GM19023 (cell line): Measurements from ENCODE around the gene CXCR4.
A peak's percentile ranks its signal among the peaks of the same experiment; 100 is the strongest.

Source experiments
- ATAC-seq: cut with Tn5 transposase; IDR thresholded peaks from one replicate; pipeline ENCODE4 v1.9.1; 2021; ENCODE audit warnings: mild to moderate bottlenecking, moderate library complexity; ENCODE audit not compliant: unreplicated experiment

Gene CXCR4

DNA sequence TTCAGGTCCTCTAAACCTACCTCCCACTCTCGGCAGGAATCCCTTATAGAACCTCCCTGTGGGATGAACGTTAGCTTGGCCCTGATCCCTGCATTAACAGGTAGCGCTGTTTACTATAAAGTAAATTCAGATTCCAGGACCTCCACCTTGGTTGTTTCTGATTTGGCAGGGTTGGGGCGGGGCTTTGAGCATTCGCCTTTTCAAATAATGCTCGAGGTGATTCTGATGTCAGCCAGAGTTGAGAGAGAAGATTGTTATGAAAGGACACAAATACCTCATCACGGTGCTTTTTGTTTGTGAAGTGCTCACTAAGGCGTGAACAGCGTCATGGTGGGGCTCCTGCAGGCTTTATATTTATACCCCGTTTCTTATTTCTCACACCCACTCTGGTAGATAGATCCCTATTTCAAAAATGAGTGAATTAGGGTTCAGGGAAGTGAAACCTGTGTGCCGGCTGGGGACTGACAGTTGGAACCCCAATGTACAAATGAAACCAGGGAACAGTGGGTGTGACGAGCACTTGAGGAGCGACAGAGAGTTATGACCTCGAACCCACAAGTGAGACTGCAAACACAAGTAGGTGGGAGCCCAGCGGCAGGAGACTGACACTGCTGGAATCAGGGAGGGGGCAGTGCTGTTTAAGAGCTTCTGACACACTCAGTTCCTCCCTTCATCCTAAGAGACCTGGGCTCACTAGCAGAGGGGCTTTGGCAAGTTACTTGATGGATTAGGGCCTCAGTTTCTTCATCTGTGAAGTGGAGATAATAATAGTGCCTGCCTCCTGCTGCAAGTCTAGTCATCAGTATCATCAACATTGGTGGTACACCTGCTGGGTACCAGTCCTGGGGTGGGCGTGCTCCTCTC is 14.2 kb upstream of the CXCR4 start:
- peak; percentile 72 for ATAC-seq

DNA sequence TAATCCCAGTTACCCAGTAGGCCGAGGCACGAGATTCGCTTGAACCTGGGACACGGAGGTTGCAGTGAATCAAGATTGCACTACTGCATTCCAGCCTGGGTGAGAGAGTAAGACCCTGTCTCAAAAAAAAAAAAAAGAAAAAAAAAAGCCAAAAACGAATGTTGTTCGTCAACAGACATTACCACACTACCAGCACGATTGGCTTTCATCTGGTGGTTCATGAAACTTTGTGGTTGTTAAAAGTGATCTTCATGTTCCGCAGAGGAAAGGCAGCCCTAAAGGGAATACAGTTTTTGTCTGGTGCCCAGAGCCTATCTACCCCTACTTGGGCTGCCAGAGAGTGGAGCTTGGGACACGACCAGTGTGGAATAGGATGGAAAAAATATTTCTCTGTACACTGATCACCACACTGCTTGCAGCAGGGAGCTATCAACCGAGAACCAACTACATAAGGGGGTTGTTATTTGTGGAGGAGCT is 13.6 kb upstream of the CXCR4 start:
- ATAC-seq, result peak; percentile 3

DNA sequence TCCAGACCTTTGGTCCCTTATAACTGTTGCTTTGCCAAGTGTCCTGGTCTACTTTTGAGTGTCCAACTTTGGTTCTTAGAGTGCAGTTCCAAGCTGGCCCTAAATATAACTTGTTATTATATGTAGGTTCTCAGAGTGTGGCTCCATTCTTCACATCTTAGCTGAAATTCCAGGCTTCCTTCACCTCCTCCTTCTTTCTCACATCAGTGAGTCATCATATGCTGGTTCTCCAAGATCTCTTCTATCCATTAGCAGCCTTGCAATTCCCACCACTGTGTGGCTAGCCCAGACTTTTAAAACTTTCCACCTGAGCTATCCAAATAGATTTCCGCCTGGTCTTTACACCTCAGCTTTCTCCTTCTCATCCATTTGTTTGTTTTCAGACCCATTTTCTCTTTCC is 12.6 kb upstream of the CXCR4 start:
- no peak for ATAC-seq

DNA sequence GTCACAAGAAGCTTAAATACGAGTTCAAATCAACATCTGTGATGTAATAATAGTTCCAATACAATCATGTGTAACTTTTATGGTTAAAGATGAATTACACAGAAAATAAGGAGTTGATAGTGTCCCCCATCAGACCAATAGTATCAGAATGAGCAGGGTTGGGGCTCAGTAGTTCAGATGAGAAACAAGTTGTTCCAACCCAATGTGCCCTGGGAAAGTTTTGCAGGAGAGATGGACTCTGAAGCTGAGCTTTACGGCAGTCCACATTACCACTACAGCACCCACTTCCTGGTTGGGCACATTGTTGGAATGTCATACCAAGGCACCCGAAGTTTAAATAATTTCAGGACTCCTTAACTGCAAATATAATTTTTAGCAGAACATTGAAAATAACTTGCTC is 12.1 kb upstream of the CXCR4 start:
- ATAC-seq, result no peak

DNA sequence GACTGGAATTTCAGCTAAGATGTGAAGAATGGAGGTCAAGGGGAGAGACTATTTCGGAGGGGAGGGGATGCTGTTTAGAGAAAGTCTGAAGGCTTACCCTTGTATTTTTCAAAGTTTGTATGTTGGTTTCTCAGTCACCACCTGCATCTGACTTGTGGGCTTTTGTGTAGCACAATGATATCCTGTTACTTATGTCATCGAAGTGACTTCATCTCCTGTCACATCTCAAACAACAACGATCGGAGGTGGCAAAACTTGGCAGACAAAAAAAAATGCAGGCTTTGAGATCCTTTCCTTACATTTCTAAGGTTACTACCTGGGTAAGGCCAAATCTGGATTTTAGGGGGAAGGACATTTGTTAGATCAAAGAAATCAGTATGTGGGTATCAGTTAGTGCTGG is 11.7 kb upstream of the CXCR4 start:
- ATAC-seq, result no peak

DNA sequence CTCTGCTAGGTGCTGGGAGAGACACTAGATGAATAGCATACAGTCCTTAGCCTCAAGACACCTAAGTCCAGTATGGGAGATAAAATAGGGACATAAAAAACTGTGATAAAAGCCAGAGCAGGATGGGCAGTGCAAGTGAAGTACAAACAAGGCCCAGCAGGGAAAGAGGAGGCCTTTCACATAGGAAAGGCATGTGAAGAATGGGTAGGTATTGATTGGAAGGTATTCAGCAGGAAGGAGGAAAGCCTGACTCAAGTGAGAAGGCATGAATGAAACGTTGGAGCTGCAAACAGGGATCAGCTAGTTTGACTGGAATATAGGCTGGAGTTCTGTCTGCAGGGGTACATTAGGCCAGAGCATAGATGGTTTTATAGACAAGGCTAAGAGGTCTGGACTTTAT is 11.0 kb upstream of the CXCR4 start:
- no peak for ATAC-seq

DNA sequence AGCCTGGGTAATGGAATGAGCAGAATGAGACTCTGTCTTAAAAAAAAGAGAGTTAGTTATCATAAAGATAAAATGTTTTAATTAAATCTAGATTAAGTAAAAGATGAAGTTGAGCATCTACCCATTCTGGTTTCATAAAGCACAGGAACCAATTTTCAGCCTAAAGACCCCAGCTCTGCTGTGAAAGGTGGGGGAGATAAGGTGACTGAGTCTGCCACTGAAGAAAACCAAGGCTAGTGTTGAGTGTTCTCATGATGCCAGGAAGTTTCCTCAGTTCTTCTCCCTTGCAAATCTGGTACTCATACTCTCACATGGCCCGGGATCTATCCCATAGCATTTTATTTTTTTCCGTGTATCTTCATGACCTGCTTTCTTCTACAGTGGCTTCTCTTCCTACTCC is 10.4 kb upstream of the CXCR4 start:
- no peak for ATAC-seq

DNA sequence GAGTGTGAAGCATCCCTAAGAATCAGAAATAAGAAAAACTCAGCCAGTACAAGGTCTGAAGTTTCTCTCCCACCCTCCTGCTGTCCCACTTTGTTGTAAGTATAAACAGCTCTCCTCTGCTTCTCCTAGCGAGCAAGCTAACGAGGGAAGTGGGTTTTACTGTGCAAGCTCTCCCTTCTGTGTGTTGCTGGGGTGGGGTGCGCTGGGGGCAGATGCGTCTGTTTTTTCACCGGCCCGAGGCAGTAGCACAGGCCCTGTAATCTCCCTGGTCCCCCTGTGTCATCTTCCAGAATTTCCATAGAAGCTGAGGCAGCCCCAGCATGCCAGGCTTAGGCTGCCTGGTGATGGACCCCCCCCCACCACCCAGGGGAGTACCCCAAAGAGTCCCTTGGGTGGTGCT is 9.4 kb upstream of the CXCR4 start:
- ATAC-seq, result no peak

DNA sequence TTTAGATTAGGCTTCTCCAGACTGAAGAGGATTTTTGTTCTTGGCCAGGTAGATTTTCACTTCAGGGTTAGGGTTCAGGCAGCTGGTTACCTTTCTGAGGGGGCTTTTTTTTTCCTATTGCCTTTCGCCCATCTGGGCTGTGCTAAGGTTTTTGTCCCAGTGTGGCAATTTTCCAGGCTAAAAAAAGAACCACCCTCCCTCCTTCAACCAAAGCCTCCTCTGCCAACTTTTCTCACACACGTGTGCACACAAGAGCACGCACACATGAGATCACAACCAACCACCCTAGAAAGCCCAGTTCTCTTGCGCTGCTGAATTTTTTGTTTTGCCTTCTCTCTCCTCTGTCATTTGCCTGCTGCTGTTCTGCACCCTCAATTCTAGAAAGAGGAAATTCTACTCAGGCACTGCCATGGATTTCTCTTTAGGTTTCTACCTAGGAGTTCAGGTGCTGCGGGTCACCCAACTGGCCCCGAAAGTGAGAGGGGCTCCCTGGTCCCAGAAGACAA is 8.5 kb upstream of the CXCR4 start:
- no peak for ATAC-seq

DNA sequence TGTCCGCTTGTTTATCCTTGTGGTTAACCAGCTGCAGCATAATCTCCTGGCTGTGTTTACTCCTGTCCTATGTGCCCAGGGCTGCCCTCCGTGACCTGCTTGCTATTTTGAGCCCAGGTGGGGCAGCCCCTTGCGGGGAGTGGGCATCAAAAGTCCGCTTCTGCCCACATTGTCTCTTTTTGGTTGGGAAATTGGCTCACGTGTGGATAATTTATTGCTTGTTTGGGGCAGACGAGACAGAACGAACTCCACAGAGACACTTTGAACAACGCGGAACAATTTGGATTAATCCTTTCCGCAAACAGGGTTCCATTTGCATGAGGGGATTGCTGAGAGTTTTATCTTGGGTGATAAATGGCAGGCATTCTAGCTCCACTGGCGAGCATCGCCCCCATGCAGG is 8.1 kb upstream of the CXCR4 start:
- ATAC-seq, result no peak

DNA sequence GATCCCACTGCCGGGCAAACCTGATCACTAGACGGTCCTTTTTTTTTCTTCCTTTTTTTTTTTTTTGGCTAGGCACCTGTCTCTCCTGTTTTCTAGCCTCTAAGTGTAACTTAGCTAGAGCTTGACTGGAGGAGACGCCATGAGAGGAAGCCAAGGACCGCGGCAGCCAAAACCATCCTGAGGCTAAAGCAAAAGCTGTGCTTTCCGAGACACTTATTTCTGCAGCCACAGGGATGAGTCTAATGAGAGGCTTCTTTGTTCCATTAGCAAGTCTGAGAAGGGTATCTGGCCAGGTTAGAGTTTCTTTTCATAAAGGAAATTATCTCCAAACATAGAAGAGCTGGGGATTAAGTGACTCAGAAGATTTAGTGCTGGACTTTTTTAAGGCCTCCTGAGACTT is 7.3 kb upstream of the CXCR4 start:
- no peak for ATAC-seq

DNA sequence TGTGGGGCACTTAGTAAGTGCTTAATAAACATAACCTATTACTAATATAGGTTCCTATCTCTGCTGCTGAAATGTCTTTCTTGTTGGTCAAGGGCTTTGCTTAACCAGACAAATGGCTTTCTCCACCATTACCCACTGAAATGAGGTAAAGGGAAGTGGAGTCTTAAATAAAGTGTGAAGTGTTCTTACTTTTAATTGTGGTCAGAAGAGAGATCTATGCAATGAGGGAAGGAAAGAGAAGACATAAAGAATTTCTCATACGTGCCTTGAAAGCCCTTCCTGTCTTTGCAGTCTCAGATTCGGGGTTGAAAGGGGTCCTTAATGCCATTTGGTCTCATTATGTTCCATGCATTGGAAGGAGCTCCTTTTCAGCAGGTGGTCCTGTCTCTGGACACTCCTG is 6.9 kb upstream of the CXCR4 start:
- no peak for ATAC-seq

DNA sequence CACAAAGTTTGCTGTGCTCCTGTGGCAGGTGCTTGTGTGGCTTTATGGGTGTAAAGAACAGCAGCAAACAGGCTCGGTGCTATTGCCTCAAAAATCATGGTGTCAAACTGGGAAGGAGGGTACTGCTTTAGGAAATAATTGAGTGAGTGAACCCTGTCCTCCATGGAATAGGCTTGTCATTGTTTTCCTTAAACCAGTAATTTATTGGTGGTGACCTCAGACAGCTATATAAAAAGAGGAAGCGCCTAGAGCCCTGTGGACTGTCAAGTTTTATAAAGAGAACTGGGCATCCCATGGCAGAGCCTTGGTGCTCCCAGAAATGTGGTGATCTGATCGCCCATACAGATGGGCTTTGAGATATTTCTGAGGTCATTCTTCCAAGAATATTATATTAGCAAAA is 4.7 kb upstream of the CXCR4 start:
- no peak for ATAC-seq

DNA sequence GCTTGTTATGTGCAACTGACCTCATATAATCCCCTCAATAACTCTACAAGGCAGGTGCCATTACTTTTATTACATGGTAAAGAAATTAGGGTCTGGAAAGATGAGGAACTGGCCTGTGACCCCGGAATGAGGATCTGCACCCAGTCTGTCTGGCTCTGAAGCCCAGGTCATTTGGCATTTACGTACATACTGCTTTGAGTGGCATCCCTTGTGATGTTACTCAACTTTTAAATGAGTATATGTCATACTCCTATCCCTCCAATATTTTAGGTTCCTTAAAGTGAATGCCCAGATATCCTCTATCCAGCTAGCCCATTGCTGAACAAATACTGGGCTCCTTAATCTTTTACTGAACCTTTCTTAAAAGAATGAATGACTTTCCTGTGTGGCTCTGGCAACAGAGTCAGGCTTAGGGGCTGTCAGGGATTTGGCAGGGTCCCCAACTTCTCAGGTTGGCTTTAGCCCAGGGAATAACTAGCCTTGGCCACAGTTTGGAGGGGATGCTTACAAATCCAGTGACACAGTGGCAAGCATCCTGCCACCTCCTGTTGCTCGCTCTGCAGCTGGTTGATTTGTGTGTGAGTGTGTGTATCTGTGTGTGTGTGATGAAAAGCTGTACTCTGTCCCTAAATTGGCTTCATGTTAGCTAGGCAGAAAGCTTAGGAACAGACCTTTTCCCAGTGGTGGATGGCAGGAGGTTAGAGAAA is 3.4 kb upstream of the CXCR4 start:
- no peak for ATAC-seq

DNA sequence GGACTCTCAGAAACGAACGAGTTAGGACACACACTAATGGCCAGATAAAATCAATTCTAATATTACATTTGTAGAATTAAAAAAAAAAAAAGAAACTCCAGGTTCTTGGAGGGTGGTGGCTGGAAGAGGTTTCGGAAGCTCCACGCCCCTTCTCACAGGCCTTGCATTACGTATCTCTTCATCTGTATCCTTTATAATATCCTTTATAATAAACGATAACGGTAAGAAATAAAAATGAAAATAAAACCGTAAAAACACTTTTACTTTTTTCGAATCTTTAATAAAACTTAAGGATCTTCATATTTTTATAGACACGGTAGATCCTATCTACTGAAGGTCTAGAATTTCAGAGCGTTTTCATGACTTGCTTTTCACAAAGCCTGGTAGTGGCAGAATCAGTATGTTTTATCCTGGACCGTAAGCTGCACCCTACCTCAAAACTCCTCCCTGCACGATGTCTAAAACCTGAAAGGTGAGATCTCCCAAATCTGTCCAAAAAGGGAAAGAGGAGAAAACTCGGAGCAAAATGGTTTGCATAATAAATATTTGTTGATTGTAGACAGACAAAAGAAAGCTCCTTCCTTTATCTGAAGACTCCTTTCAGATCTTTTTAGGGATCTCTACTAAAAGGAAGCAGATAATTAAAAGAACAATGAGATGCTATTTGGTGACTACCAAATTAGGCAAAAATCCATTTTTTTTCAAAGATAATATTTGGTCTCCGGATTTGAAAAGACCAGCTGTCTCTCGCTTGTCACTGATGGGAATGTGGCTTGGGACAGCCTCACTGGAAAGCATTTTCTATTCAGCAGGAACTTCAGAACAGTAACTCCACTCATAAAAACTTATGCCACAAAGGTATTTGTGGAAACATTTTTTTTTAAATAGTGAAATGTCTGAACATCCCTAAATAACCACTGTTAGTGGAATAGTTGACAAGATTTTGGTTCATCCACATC is 2.0 kb upstream of the CXCR4 start:
- ATAC-seq, result no peak

DNA sequence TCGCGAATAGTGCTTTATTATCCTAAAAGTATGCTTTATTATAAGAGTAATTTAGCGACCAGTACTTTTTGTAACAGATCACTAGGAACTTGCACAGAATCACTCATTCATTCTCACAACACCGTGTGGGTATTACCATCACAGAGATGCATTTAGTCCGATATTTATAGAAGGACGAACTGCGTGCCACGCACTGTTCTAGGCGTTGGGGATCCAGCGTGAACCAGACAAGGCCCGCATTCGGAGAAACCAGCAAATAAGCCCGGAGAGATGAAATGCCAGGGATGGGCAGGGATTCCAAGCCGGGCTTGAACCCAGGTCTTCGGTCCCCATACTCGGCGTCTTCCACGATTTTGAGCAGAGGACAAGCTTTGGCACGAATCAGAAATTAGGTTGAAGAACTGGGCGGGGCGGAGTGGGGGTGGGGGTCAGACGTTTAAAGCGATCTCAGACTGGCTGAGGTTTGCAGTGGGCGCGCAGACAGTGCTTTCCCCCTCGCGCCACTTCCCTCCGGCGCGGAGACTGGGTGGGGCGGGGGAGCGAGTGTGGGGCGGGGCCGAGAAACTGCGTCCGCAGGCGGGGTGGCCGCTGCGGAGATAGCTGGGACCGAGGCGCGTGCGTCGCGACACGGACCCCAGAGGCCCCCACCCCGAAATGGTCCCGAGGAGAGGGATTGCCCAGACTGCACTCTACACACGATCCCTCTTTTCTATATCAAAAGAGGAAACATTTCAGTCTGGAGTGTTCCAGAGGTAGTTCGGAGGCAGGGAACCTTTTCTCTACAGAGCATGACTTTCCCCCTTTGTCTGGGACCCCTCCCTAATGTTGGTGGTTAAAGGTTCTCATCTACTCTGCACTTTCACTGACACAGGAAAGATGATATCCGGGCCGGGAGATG is 1.1 kb upstream of the CXCR4 start:
- no peak for ATAC-seq

DNA sequence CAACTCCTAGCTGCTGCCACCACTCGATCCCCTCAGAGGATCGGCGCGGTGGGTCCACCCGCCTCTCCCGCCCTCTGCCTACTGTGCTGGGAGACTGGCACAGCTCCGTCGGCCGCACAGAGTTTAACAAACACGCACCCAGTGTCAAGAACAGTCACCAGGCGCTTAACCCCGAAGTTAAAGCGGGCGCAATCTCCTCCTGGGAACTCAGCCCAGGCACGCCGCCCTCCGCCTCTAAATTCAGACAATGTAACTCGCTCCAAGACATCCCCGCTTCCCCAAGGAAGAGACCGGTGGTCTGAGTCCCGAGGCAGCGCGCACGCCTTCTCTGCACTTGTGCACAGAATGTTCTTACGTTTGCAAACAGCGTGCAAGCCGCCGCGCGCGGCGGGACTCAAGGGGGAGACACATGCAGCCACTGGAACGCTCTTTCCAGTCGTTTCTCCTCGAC is 533 bp downstream of the CXCR4 start:
- peak; percentile 20 for ATAC-seq

DNA sequence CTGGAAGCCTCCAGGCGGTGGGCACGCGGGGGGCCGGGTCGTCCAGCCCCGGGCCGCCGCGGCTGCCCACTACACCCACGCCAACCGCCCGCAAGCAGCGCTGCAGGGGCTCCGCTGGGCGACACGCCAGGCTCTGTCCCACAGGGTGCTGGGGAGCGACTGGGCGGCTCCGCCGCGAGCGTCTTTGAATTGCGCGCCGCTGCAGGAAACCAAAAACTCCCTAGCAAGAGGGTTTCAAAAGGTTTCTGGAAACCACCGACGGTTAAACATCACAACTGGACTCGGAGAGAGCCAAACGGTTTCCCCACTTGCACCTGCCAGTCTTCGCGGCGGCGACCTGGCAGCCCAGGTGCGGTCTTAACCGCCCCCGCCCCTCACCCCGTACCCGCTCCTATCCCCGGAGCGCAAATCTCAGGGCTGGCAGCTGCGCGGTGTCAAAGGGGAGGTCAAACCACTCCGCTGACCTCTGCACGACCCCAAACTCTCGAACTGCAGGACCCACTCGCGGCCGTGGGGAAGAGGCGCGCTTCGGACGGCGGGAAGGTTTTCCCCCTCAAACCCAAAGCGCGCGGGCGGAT is 1.0 kb downstream of the CXCR4 start:
- ATAC-seq, result peak; percentile 59

DNA sequence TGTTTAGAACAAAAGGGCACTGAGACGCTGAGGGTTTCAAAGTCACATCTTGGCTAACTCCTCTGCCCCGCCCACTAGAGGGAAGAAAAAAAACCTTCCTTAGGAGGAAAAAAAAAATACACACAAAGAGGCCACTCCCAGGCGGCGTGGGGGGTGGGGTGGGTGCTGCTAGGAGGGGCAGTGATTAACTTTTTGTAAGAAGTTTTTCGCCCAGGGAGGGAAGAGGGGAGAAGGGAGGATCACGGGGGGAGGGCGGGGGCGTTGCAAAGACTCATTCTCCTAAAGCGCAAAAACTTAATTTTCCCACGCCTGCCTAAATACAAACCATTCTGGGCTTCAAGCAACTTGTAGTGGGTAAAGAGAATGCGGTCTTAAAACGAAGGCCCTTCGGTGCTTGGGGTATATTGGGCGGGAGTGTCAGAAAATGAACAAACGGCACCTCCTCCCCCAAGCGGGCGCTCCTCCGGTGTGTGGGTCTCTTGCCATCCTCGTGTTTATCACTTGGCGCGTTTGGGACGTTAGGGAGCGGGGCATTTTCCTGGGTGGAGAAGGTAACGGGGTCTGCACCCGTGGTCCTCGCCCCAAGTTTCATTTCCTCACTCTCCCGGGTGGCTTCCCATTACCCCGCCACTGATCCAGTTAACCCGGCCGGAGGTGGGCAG is 1.7 kb downstream of the CXCR4 start:
- no peak for ATAC-seq
